AG09319 (cell line): ENCODE results near the gene TNF.

Experiments used
- DNase-seq: peaks from one replicate; pipeline ENCODE4 v3.0.0-alpha.2; 2010; ENCODE audit warnings: low read depth; ENCODE audit errors: extremely low read depth
- TF ChIP-seq, protein P1 (sequence below): IDR thresholded peaks from 2 replicates; pipeline ENCODE4 v1.5.1; 2011; ENCODE audit warnings: low read depth, mild to moderate bottlenecking, inconsistent platforms, low read length, moderate library complexity

TNF gene

DNA sequence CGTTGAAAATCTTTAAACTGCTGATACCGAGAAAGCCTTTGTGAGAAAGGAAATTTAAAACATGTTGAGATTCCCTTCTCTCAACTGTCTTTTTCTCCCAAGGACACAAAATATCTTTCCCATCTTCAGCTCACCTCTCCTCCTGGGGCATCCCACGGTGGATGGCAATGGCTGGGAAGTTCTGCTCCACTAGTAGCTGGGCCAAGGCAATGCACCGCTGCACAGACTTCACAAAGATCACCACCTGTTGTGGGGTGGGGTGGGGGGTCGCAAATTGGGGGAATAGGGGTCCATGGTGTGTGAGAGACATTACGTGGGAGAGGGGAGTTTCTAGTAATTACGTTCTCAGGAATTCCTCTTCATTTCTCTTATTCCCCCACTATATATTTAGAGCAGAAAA lies 44.2 kb upstream of the TNF start:
- TF ChIP-seq, protein P1, sequence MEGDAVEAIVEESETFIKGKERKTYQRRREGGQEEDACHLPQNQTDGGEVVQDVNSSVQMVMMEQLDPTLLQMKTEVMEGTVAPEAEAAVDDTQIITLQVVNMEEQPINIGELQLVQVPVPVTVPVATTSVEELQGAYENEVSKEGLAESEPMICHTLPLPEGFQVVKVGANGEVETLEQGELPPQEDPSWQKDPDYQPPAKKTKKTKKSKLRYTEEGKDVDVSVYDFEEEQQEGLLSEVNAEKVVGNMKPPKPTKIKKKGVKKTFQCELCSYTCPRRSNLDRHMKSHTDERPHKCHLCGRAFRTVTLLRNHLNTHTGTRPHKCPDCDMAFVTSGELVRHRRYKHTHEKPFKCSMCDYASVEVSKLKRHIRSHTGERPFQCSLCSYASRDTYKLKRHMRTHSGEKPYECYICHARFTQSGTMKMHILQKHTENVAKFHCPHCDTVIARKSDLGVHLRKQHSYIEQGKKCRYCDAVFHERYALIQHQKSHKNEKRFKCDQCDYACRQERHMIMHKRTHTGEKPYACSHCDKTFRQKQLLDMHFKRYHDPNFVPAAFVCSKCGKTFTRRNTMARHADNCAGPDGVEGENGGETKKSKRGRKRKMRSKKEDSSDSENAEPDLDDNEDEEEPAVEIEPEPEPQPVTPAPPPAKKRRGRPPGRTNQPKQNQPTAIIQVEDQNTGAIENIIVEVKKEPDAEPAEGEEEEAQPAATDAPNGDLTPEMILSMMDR: no peak
- DNase-seq: no peak

DNA sequence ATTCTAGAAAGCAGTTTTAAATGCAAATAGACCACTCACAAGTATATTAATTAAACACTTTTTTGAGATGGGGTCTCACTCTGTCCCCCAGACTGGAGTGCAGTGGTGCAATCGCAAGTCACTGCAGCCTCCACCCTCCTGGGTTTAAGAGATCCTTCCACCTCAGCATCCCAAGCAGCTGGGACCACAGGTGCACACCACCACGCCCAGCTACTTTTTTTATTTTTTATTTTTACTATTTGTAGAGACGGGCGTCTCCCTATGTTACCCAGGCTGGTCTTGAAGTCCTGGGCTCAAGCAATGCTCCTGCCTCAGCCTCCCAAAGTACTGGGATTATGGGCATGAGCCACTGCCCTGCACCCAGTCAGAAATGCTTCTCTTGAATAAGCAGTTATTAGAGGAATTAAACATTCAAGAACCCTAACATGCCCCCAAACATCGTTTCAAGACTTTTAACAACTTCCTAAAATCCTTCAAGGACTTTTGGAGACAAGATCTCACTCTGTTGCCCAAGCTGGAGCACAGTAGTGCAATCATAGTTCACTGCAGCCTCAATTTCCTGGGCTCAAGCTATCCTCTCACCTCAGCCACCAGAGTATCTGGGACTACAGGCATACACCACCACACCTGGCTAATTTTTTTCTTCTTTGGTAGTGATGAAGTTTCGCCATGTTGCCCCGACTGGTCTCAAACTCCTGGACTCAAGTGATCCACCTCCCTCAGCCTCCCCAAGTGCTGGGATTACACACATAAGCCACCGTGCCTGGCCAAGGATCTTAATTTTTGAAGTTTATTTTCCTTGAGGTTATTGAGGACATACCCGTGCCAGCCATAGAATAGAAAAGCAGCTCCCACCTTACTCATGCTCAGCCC lies 43.4 kb upstream of the TNF start:
- TF ChIP-seq, protein P1: no peak
- no peak for DNase-seq

DNA sequence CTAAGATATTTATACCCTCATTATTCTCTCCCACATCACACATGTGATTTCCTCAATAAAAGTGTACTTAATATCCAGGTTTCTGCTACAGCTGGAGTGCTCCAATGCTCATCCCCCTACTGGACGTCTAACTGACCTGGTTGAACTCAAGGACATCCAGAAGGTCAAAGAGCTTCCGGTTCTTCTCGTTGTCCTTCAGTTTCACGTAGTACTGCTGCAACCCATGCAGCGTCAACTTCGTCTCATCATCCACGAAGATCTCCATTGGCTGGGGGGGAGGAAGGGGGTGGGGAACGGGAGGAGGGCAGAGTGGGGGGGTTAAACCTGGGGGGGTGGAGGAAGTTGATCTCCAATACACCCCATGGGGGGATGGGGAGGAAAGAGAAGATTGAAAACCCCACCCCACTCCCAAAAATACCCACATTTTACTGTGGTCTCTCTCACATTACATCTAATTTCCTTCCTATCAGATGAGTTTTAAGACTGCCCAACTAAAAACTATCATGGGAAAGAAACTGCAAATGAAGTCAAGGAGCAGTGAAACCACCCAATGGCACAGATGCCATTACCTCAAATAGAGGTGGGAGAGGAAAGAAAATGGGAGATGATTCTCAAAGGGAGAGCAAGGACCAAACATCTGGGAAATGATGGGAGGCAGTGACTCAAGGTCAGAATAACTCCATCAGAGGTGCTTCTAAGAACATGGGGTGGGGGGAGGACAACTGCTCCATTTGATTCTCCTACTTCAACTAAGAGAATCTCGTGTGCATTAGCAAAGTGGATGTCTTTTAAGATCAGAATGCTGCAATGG lies 42.5 kb upstream of the TNF start:
- DNase-seq: no peak
- TF ChIP-seq, protein P1: no peak

DNA sequence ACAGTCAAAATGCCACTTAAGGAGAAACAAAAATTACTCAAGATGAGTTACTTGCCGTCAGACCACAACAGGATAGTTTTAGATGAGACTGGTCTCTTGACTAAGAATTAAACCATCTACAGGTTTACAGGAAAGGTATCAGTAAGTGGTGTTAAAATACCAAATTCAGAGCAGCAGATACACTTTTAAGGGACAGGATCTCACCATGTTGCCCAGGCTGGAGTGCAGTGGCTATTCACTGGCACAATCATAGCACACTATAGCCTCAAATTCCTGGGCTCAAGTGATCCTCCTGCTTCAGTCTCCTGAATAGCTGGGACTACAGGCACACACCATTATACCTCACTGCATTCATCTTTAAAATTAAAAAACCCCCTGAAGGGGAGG lies 41.9 kb upstream of the TNF start:
- TF ChIP-seq, protein P1: no peak
- DNase-seq: no peak

DNA sequence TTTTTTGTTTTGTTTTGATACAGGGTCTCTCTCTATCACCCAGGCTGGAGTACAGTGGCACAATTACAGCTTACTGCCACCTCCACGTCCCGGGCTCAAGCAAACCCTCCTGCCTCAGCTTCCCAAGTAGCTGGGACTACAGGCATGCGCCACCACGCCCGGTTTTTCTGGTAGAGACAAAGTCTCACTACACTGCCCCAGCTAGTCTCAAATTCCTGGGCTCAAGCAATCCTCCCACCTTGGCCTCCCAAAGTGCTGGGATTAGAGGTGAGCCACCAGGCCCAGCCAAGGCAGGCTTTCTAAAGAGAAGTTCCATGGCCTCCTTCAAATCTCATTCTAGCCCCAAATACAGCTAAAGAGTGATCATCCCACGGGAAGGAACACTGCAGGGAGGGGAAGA lies 41.4 kb upstream of the TNF start:
- TF ChIP-seq, protein P1: no peak
- no peak for DNase-seq

DNA sequence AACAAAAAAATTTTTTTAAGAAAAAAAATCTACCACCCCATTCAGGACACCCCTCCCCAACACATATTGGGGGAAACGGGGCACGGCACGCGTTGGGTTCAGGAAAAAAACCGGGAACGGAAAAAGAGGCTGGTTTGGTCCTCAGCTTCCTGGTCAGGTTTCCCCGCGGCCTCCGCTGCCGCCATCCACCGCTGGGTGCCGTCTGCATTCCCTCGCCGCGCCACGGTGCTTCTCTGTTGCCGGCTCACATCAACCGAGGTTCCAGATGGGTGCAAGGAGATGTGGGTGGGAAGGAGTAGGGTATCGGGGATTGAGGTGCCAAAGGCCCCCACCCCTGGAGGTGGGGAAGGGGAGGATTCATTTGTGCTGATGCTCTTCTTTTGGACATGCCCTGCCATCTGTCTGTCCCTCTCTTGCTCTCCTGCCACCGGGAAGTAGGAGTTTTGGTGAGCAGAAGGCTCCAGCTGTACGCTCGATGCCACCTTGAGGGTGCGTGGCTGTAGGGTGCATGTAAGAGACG lies 40.8 kb upstream of the TNF start:
- TF ChIP-seq, protein P1: no peak

More for the DNA sequence above, 40.8 kb upstream of the TNF start:
- DNase-seq: no peak
